ENCODE data around the gene LTO1.

DNA sequence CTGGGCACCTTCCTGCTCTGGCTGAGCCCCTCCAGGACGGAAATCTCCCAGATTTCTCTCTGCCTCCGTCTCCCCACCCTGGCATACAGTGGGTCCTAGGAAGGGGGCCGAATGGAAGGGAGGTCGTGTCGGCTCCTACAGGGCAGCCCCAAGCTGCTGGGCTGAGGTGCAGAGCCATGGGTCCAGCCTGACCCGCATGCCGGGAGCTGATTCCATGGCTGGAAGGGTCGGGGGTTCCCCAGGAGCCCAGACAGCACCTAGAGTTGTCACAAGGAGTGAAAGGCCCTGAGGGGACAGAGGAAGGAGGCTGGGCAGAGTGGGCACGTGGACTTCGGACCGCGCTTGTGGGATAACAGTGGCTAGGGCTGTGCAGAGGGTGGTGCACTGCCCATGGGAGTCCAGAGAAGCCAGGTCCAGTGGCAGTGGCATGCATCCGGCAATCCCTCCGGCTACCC is 17.7 kb downstream of the LTO1 start:
- TF ChIP-seq JUND (IDR thresholded peaks at IDR 0.05) (no peak), RCOR1 (IDR thresholded peaks at IDR 0.05; ENCODE audit: low read length) (no peak), TEAD4 (IDR thresholded peaks at IDR 0.05; ENCODE audit: borderline replicate concordance, insufficient read depth) (no peak), CHD2 (IDR thresholded peaks at IDR 0.05; ENCODE audit: low read length, partially characterized antibody) (no peak), MXI1 (IDR thresholded peaks at IDR 0.05; ENCODE audit: low read depth, low read length) (no peak)
- TF ChIP-seq, protein P1, sequence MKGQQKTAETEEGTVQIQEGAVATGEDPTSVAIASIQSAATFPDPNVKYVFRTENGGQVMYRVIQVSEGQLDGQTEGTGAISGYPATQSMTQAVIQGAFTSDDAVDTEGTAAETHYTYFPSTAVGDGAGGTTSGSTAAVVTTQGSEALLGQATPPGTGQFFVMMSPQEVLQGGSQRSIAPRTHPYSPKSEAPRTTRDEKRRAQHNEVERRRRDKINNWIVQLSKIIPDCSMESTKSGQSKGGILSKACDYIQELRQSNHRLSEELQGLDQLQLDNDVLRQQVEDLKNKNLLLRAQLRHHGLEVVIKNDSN (IDR thresholded peaks at IDR 0.05; ENCODE audit: borderline replicate concordance, low read depth): no peak
- TF ChIP-seq, protein P2, sequence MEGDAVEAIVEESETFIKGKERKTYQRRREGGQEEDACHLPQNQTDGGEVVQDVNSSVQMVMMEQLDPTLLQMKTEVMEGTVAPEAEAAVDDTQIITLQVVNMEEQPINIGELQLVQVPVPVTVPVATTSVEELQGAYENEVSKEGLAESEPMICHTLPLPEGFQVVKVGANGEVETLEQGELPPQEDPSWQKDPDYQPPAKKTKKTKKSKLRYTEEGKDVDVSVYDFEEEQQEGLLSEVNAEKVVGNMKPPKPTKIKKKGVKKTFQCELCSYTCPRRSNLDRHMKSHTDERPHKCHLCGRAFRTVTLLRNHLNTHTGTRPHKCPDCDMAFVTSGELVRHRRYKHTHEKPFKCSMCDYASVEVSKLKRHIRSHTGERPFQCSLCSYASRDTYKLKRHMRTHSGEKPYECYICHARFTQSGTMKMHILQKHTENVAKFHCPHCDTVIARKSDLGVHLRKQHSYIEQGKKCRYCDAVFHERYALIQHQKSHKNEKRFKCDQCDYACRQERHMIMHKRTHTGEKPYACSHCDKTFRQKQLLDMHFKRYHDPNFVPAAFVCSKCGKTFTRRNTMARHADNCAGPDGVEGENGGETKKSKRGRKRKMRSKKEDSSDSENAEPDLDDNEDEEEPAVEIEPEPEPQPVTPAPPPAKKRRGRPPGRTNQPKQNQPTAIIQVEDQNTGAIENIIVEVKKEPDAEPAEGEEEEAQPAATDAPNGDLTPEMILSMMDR (IDR thresholded peaks at IDR 0.05): no peak
- TF ChIP-seq, protein P3, sequence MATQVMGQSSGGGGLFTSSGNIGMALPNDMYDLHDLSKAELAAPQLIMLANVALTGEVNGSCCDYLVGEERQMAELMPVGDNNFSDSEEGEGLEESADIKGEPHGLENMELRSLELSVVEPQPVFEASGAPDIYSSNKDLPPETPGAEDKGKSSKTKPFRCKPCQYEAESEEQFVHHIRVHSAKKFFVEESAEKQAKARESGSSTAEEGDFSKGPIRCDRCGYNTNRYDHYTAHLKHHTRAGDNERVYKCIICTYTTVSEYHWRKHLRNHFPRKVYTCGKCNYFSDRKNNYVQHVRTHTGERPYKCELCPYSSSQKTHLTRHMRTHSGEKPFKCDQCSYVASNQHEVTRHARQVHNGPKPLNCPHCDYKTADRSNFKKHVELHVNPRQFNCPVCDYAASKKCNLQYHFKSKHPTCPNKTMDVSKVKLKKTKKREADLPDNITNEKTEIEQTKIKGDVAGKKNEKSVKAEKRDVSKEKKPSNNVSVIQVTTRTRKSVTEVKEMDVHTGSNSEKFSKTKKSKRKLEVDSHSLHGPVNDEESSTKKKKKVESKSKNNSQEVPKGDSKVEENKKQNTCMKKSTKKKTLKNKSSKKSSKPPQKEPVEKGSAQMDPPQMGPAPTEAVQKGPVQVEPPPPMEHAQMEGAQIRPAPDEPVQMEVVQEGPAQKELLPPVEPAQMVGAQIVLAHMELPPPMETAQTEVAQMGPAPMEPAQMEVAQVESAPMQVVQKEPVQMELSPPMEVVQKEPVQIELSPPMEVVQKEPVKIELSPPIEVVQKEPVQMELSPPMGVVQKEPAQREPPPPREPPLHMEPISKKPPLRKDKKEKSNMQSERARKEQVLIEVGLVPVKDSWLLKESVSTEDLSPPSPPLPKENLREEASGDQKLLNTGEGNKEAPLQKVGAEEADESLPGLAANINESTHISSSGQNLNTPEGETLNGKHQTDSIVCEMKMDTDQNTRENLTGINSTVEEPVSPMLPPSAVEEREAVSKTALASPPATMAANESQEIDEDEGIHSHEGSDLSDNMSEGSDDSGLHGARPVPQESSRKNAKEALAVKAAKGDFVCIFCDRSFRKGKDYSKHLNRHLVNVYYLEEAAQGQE (IDR thresholded peaks at IDR 0.05; ENCODE audit: low read depth, low read length): no peak
